Hepatocyte (in vitro differentiated cells): ENCODE data around the gene ZDHHC14.

Experiments
- CTCF ChIP-seq: fragments of 200-600 bp; sonication (generic); IDR thresholded peaks from 2 replicates; pipeline ENCODE4 v1.5.1; 2016; ENCODE audit warnings: antibody characterized with exemption, mild to moderate bottlenecking; ENCODE audit not compliant: poor library complexity
- EZH2 ChIP-seq: fragments of 200-600 bp; sonication (generic); IDR thresholded peaks from 2 replicates; pipeline ENCODE4 v1.6.1; 2016; ENCODE audit warnings: antibody characterized with exemption, mild to moderate bottlenecking, borderline replicate concordance
- EZH2phosphoT487 ChIP-seq: fragments of 200-600 bp; sonication (generic); IDR thresholded peaks from one replicate; pipeline ENCODE4 v1.6.1; 2018; ENCODE audit warnings: antibody characterized with exemption, mild to moderate bottlenecking, low read depth, moderate library complexity; ENCODE audit not compliant: unreplicated experiment, severe bottlenecking

- no peak for TF ChIP-seq CTCF
- no peak for TF ChIP-seq EZH2
- no peak for TF ChIP-seq EZH2phosphoT487
Observed at GRCh38 chr6:157613011-157613522, 232.1 kb downstream of the ZDHHC14 start.
